HG03097 (cell line): ENCODE results near the gene SPRTN.
A peak's percentile ranks its signal among the peaks of the same experiment; 100 is the strongest.

Experiments
- ATAC-seq: cut with Tn5 transposase; IDR thresholded peaks from one replicate; pipeline ENCODE4 v1.9.1; 2021; ENCODE audit not compliant: unreplicated experiment, low FRiP score

The SPRTN gene

DNA sequence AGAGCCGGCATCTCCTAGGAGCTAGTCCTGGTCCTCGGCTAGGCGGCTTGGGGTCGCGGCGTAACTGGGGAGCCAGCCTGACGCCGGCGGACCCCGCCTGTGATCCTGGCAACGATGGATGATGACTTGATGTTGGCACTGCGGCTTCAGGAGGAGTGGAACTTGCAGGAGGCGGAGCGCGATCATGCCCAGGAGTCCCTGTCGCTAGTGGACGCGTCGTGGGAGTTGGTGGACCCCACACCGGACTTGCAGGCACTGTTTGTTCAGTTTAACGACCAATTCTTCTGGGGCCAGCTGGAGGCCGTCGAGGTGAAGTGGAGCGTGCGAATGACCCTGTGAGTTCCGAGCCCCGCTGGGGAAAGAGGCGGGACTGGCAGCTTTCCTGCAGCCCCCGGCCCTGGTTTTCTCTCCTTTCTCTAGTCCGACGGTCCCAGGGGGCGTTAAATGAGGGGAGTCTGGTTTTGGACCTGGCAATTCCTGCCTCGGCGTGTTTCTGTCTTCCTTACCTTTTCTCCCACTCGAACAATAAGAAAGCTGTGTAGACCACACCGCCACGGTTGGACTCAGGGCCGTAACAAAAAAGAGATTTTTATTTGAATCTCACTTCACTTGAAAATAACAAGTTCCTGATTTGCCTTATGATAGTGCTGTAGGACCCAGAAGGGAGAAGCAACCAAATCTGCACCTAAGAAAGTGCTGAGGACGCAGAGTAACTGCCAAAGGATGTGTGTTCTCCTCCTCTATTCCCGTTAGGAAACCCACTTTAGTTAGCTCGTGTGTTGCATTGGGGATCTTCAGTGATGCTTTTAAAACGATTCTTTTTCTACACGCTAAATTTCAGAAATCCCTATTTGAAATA, at the start of gene SPRTN:
Gene SPRTN, plus strand, starts transcription at position 24 of the 859 bp plus-strand sequence. Its CDS starts 91 bp downstream, at position 115.
- ATAC-seq, result peak; percentile 12

DNA sequence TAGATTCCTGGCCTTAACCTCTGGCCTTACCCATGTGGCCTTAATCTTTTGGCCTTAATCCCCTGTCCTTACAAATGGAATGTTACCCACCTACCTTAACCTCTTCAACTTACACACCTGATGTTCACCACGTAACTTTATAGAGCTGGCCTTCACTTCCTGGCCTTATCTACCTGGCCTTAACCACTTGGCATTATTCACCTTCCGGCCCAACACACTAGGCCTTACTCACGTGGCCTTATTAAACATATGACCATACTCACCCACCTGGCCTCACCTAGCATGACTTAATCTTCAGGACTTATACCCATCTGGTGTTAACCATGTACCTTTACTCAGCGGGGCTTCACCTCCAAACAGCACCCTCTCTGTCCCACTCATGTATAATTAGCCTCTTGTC, 42.2 kb upstream of the SPRTN start:
- ATAC-seq, result no peak

DNA sequence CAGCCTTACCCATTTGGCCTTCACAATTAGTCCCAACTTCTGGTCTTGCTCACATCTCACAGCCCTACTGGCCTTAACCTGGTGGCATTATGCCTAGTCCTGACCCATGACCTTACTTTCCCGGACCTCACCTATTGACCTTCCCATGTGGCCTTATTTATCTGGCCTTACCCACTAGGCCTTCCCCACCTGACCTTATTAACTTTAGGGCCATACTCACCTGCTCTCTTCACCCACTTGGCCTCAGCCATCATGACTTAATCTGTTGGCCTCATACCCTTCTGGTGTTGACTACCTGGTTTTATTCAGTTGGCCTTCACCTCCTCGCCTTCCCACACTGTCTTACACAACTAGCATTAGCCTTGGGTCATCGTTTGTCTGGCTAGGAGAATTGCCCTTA, 36.1 kb upstream of the SPRTN start:
- ATAC-seq, result no peak

DNA sequence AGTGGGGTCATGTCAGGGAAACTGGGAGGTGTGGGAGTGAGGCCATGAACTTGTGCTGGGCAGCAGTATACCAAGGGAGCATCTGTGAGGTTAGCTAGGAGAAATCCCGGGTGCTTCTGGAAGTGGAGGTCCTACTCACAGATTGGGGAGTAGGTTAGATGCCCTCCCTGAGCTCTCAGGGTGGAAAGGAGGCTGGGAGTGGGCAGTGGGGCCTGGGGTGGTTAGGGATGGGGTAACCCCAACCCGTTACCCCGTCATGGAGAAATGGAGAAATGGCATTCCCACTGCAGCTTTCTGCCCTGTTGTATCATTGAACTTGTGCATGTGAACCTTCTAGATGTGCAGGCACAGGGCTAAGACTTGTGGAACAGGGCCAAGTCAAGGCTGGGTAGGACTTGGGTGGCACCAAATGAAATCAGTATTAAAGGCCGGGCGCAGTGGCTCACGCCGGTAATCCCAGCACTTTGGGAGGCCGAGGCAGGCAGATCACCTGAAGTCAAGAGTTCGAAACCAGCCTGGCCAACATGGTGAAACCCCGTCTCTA, 27.6 kb upstream of the SPRTN start:
- ATAC-seq, result no peak

DNA sequence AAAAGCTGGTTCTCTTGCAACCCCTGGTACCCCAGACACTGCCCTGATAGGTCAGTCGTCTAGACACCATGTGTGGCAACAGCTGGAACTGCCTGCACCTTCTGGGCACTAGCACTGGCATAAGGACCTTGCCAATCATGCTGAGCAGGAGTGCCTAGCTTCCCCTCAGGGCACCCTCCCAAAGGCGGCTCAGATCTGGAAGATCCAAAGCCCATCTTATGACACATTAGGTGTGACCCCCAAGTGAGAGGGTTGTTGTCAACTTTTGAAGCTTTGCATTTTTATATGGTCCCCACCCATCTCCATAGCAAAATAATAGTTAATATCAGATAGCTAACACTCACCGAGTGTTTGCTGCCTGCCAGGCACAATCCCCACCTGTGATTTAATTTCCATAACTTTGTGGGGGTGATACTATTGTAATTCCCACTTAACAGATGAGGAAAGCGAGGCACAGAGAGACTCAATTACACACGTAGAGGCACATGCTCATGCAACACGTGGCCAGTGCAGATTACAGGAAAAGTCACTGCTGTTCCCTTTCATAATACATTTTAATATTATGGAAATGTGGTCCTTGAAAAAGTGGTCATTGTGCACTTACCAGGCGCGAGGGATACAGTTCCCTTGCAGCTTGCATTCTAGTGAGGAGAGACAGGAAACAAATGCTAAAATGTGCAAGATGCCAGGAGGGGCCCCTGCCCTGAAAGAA, 26.2 kb upstream of the SPRTN start:
- ATAC-seq, result no peak

DNA sequence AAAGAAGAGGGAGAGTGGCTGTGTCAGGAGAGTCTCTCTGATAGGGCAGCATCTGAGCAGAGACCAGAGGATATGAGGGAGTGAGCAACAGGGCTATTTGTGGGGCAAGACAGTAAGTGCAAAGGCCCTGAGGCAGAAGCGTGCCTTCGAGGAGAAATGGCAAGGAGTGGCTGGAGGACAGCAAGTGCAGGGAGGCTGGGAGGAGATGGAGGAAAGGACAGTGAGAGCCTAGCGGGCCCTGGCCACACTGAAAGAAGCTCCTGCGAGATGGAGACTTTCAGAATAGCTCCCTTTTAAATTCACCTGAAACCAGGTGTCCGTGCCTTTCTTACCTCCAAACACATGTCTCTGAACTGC, 25.7 kb upstream of the SPRTN start:
- ATAC-seq, result no peak

DNA sequence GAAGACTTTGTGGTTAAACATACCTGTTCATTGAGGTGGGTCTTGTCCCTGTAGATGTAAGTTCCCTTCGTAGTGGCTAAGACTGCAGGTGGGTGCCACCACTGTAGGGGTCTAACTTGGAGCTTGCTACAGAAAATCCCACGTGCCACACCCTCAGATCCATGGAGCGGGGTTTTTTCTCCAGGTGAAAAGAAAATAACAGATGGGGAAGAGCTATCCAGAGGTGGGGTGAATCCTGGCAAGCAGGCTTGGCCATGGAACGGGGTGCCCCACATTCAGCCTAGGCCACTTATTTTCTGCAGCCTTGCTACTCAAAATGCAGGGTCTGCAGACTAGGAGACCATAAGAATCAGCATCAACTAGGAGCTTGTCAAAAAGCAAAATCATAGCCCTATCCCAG, 24.4 kb upstream of the SPRTN start:
- no peak for ATAC-seq

DNA sequence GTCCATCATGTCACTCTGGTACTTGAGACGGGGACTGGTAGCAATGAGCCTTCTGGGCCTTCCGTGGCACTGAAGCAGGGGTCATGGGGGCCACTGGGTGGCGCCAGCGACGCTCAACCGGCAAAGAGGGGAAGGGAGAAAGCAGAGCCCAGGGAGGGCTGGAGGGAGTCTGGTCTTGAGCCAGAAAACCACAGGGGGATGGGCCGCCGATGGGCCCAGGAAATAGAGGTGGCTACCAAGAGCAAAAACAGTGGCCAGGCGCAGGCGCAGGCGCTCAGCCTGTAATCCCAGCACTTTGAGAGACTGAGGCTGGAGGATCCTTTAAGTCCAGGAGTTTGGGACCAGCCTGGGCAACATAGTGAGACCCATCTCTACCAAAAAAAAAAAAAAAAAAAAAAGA, 22.2 kb upstream of the SPRTN start:
- no peak for ATAC-seq

- ATAC-seq, result no peak
Observed at GRCh38 chr1:231317306-231318014, 20.6 kb upstream of the SPRTN start.

DNA sequence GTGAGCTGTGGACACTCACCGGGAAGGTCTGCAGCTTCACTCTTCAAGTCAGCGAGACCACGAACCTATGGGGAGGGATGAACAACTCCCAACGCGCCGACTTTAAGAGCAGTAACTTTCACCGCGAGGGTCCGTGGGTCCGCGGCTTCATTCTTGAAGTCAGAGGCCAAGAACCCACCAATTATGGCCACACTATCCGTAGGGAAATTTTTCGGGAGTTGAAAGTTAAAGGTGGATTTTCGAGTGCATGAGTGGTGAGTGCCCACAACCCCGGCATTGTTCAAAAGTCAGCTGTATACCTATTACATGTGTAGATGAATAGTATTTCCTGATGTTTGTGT, 20.1 kb upstream of the SPRTN start:
- ATAC-seq, result no peak

GRCh38 chr1:231318568-231318967, 19.5 kb upstream of the SPRTN start:
- no peak for ATAC-seq

- no peak for ATAC-seq
Observed at GRCh38 chr1:231319080-231319479, 19.0 kb upstream of the SPRTN start.

DNA sequence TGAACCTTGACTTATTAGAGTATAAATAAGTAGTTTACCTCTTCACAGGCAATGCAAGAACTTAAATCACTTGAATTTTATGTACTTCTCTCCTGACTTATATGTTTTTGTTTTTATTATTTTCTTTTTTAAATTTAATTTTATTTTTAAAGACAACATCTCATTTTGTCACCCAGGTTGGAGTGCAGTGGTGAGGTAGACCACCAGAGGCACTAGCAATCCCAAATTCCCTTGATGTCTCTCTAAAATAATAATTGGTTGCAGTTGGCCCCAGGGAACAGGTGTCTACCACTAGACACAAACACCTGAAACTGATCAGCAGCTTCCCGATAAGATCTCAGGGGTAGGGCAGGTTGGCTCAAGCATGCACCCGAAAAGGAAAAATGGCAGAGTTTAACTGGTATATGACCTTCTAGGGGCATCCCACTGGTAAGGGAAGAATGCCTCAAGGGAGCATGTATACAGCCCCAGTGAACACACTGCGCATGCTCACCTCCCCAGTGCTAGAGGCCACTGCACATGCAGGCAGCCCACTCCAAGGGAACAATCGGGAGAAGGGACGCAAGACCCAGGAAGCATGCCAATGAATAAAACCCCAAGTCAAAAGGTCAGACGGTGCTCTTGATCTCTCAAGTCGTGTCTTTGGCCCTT, 15.1 kb upstream of the SPRTN start:
- ATAC-seq, result no peak

GRCh38 chr1:231324660-231325059, 13.4 kb upstream of the SPRTN start:
- ATAC-seq, result no peak

- no peak for ATAC-seq
Observed at GRCh38 chr1:231326248-231326647, 11.8 kb upstream of the SPRTN start.

DNA sequence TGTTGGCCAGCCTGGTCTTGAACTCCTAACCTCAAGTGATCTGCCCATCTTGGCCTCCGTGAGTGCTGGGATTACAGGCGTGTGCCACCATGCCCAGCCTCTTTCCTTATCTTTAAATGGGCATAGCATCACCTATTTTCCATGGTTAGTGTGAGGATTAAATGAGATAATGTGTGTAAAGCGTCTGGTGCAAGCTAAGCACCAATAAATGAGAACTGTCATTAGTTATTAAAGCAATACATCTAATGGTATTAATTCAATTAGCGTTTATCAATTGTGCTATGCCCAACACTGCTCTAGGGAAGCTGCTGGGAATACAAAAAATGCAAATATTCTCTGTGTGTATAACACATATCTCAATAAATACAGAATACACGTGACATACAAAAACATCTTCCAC, 10.5 kb upstream of the SPRTN start:
- ATAC-seq, result no peak

DNA sequence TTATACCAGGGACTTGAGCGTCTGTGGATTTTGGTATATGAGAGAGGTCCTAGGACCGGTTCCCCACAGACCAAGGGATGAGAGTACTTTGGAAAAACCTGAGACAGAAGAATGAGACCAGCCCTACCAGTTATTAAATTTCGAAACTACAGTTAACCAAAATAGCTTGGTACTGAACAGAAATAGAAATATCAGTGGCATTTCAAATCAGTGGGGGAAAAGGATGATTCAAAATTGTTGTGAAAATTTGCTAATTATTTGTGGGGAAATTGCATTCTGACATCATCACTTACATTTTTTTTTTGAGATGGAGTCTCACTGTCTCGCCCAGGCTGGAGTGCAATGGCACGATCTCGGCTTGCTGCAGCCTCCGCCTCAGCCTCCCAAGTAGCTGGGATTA, 8.6 kb upstream of the SPRTN start:
- ATAC-seq, result no peak

- no peak for ATAC-seq
Observed at GRCh38 chr1:231332761-231333160, 5.3 kb upstream of the SPRTN start.

DNA sequence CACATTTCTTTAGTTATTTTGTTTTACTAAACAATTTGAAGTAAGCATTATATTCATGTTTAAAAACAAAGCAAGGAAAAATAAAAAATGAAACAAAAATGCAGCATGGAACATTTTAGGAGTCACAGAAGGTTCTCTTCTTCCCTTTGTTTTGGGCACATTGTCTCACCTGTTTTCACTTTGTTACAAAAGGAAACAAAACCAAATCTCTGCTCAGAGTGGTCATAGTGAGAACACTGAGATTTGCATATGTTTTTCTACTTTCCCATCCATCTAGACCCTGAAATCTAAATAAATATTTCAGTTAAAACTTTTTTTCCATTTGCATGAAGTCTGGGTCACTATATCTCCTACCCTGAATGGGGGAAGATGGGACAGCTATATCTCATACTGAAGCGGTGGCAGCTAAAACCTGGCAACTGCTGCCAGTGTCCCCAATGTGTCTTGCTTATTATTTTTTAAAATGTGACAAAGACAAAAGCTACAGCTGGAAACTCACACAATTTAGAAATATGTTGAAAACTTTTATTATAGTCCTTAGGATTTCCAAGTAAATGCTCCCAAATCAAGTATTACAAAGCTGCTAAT, 3.9 kb upstream of the SPRTN start:
- ATAC-seq, result no peak

DNA sequence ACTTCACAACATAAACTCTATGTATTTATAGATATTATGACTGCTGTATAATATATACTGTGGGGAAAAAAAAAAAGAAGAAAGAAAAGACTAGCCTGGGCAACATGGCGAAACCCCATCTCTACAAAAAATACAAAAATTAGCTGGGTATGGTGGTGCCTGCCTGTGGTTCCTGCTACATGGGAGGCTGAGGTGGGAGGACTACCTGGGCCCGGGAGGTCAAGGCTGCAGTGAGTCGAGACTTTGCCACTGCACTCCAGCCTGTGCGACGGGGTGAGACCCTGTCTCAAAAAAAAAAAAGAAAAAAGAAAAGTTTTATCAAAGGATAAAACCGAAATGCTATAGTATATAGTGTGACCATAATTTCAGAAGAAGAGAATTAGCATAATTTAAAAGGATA, 3.1 kb upstream of the SPRTN start:
- no peak for ATAC-seq
